Measurements from ENCODE around the gene SFXN5. TPM values are rescaled to one million over a fixed set of nuclear protein-coding genes. Genes with fewer than 3 reads are reported as not detected.

SFXN5 gene
- total and polyA plus RNA-seq, 2 of the 8 experiments (the other 6 are each of a cell fraction or from before 2014, with no cell fraction given), result 29.3 to 33.1 TPM

- TF ChIP-seq KDM5A (IDR thresholded peaks at IDR 0.05; ENCODE audit: low read length) (no peak), GTF2F1 (IDR thresholded peaks at IDR 0.05; ENCODE audit: borderline replicate concordance, low read depth, low read length) (no peak), TBP (IDR thresholded peaks at IDR 0.05; ENCODE audit: low read depth, low read length) (no peak), SIN3A (conservative IDR thresholded peaks at IDR 0.05 in 1 of 2, IDR thresholded peaks at IDR 0.05 in 1 of 2; ENCODE audit: low read depth in 1 of 2, low read length in 2 of 2) (no peak), NRF1 (IDR thresholded peaks at IDR 0.05; ENCODE audit: low read depth, low read length) (no peak), CTCF (IDR thresholded peaks at IDR 0.05; ENCODE audit: control extremely low read depth in 1 of 3, insufficient read depth in 1 of 3, low read depth in 1 of 3, low read length in 3 of 3) (no peak), KDM4A (IDR thresholded peaks at IDR 0.05; ENCODE audit: low read depth, low read length, severe bottlenecking) (no peak), GABPA (IDR thresholded peaks at IDR 0.05; ENCODE audit: borderline replicate concordance, insufficient read depth, low read length) (0 out of 2 replicates have a peak, but pooled peaks have one; percentile 17), JUN (IDR thresholded peaks at IDR 0.05; ENCODE audit: low read depth, low read length) (no peak), CEBPB (IDR thresholded peaks at IDR 0.05; ENCODE audit: low read depth, low read length) (no peak), NANOG (IDR thresholded peaks at IDR 0.05; ENCODE audit: insufficient read depth, low read depth, low read length, poor library complexity, severe bottlenecking) (no peak), BRCA1 (IDR thresholded peaks at IDR 0.05; ENCODE audit: low read depth, low read length) (no peak), RAD21 (IDR thresholded peaks at IDR 0.05 in 1 of 2, conservative IDR thresholded peaks at IDR 0.05 in 1 of 2; ENCODE audit: low read depth in 2 of 2, low read length in 2 of 2) (no peak), JUND (IDR thresholded peaks at IDR 0.05; ENCODE audit: low read length) (no peak), SUZ12 (IDR thresholded peaks at IDR 0.05; ENCODE audit: low read length) (peak; percentile 97), RXRA (IDR thresholded peaks at IDR 0.05; ENCODE audit: insufficient read depth, low read depth, low read length) (no peak)
These were observed 147.6 kb downstream of the SFXN5 start (continued) for GRCh38 chr2:72923833-72924352.
